Kidney (tissue), 14 donors: Measurements from ENCODE around the gene C7orf57. TPM values are rescaled to one million over a fixed set of nuclear protein-coding genes. Genes with fewer than 3 reads are reported as not detected.

Source experiments
- DNase-seq, 5 donors: peaks; one replicate each; pipeline ENCODE4 v3.0.0-alpha.2; 2013 to 2020
- FAIRE-seq: peaks from 2 replicates; lab custom pipeline; 2012; peaks lifted over from hg19 to GRCh38; lab: Jason Lieb, UNC
- H3K27ac ChIP-seq, 2 donors: one replicate each; pipeline ENCODE4 v1.7.0; 2013; ENCODE audit warnings: low read depth in 2 of 2, low read length in 2 of 2, inconsistent platforms in 1 of 2
- H3K27me3 ChIP-seq: one replicate; pipeline ENCODE4 v1.7.1; 2013; ENCODE audit warnings: low read length, inconsistent platforms; ENCODE audit not compliant: control insufficient read depth, insufficient read depth
- H3K36me3 ChIP-seq, 3 donors: one replicate each; pipeline versions ENCODE4 v1.7.0 to v1.7.1; 2013; ENCODE audit warnings: low read length in 3 of 3, control low read depth in 1 of 3, inconsistent platforms in 1 of 3; ENCODE audit not compliant: insufficient read depth in 3 of 3, control insufficient read depth in 2 of 3
- H3K4me1 ChIP-seq, 3 donors: one replicate each; pipeline versions ENCODE4 v1.7.0 to v1.7.1; 2013; ENCODE audit warnings: low read length in 3 of 3, inconsistent platforms in 1 of 3, low read depth in 1 of 3; ENCODE audit not compliant: control insufficient read depth in 2 of 3, insufficient read depth in 2 of 3
- H3K4me3 ChIP-seq, 3 donors: one replicate each; pipeline versions ENCODE4 v1.7.0 to v1.8.1; 2013; ENCODE audit warnings: low read length in 3 of 3, control low read depth in 1 of 3, inconsistent platforms in 1 of 3
- H3K9ac ChIP-seq, 3 donors: one replicate each; pipeline versions ENCODE4 v1.7.0 to v1.7.1; 2013; ENCODE audit warnings: low read length in 3 of 3, control low read depth in 1 of 3, inconsistent platforms in 1 of 3
- H3K9me3 ChIP-seq, 3 donors: one replicate each; pipeline versions ENCODE4 v1.7.0 to v1.7.1; 2013; ENCODE audit warnings: low read length in 3 of 3, control low read depth in 1 of 3, inconsistent platforms in 1 of 3; ENCODE audit not compliant: control insufficient read depth in 2 of 3, insufficient read depth in 1 of 3
- CTCF ChIP-seq: IDR thresholded peaks from 3 replicates; pipeline ENCODE4 v1.5.1; 2012; ENCODE audit warnings: mild to moderate bottlenecking, moderate library complexity, borderline replicate concordance; ENCODE audit not compliant: insufficient read depth; ENCODE audit errors: extremely low read depth
- intact Hi-C: fragments of 100-400 bp; cut with DNase I; formaldehyde crosslinking; loops from one replicate; pipeline ENCODE4 v1.11.1; 2022
- polyA plus RNA-seq: library from polyadenylated mRNA; stranded (reverse); fragments of 350-450 nt; fragmentation: Illumina TruSeq; extraction: RNeasy Lipid Tissue Mini Kit (QIAGEN cat#74804); gene quantifications from one replicate; pipeline ENCODE4 v1.2.3, GENCODE V29; 2014; ENCODE audit warnings: low read depth, low replicate concordance; ENCODE audit not compliant: insufficient read depth
- total RNA-seq: library from RNA; stranded (reverse); fragmentation: NEBNext Ultra II Directional; extraction: Animal tissue kit (Norgen Biotek cat#: 25700); gene quantifications from one replicate; pipeline ENCODE4 v1.2.1, GENCODE V29; 2021
- donor health status: control.
- donor health status: control.
- donor health status: control.
- donor health status: control.
- donor health status: control.
- donor health status: DM: yes; HTN: yes; CAD: no.
- donor health status: Normal renal cell carcinoma (clear cell type).

The C7orf57 gene
- total and polyA plus RNA-seq, 2 donors from 2014 or later = 0.63 TPM; not detected in 1

- Histone ChIP-seq H3K27me3 (no peaks in the 10 kb centered on the region), H3K9ac (no peak overlapping the region), H3K4me3 (no peak overlapping the region), H3K27ac (no peak overlapping the region), H3K4me1 (peaks cover 0 to 2% (median 0%) of the 10 kb centered on the region in 3 donors), H3K36me3 (no peaks in the 10 kb centered on the region), H3K9me3 (no peaks in the 10 kb centered on the region)
- DNase-seq (no peak), FAIRE-seq (no peak)
- intact Hi-C loops = loop anchor here (10.0 kb wide), 1 partner anchor 114 kb away; no protein-coding TSS in a partner anchor
- TF ChIP-seq CTCF = no peak
Measured at GRCh38 chr7:47990592-47990991, 44.8 kb upstream of the C7orf57 start.

GRCh38 chr7:47991270-47991669 lies 44.1 kb upstream of the C7orf57 start:
- TF ChIP-seq CTCF = no peak
- Histone ChIP-seq H3K36me3 (no peaks in the 10 kb centered on the region), H3K27me3 (no peaks in the 10 kb centered on the region), H3K27ac (no peak overlapping the region), H3K9me3 (no peaks in the 10 kb centered on the region), H3K4me1 (peaks cover 0 to 2% (median 0%) of the 10 kb centered on the region in 3 donors), H3K4me3 (peak overlapping the region in 1 of 3 donors; percentile 64), H3K9ac (no peak overlapping the region)
- DNase-seq = no peak
- intact Hi-C loops = loop anchor here (10.0 kb wide), 1 partner anchor 114 kb away; no protein-coding TSS in a partner anchor
- FAIRE-seq = no peak

GRCh38 chr7:47991741-47992311 lies 43.5 kb upstream of the C7orf57 start:
- Histone ChIP-seq H3K36me3 (no peaks in the 10 kb centered on the region), H3K27ac (peak overlapping the region in 1 of 2 donors; percentile 17), H3K27me3 (no peaks in the 10 kb centered on the region), H3K4me1 (peaks cover 0 to 2% (median 0%) of the 10 kb centered on the region in 3 donors), H3K9me3 (no peaks in the 10 kb centered on the region), H3K9ac (no peak overlapping the region), H3K4me3 (peak overlapping the region; percentile 55 to 64 (median 64))
- no peak for FAIRE-seq
- intact Hi-C loops = loop anchor here (10.0 kb wide), 1 partner anchor 113 kb away; no protein-coding TSS in a partner anchor
- TF ChIP-seq CTCF = peak; percentile 60
- DNase-seq = peak; percentile 84 to 94 (median 88)
